Stimulated activated CD4-positive, alpha-beta T cell treated with anti-CD3 and anti-CD28 coated beads, TNF-alpha, amount 100 ng/mL, for 1 hour (primary cell): Measurements from ENCODE around the gene ANO7.
A peak's percentile ranks its signal among the peaks of the same experiment; 100 is the strongest.

Experiments
- DNase-seq, 3 donors: peaks; one replicate each; pipeline ENCODE4 v3.0.0-alpha.2; 2020; ENCODE audit warnings: low read depth in 3 of 3, low spot score in 1 of 3

The ANO7 gene

GRCh38 chr2:241271706-241272302 lies 83.3 kb downstream of the ANO7 start:
- peak in 2 of 3 donors; percentile 17 to 39 for DNase-seq

- peak in 1 of 3 donors; percentile 31 for DNase-seq
These were observed 84.1 kb downstream of the ANO7 start for GRCh38 chr2:241272303-241273209.

- no peak for DNase-seq
These were observed 84.9 kb downstream of the ANO7 start for GRCh38 chr2:241273210-241274020.

GRCh38 chr2:241274127-241274526 lies 85.7 kb downstream of the ANO7 start:
- DNase-seq: no peak
